Stomach (tissue), 4 donors: ENCODE data around the gene MYCN.

Source experiments
- CTCF ChIP-seq, 7 experiments: fragments of 450-650 bp in 4 of 7; fragments of 200-600 bp in 3 of 7; sonication (generic) in 3 of 7; IDR thresholded peaks; one replicate each; pipeline ENCODE4 v1.5.1; 2016 to 2019; ENCODE audit warnings: antibody characterized with exemption in 7 of 7, control low read depth in 2 of 7, mild to moderate bottlenecking in 1 of 7
- POLR2A ChIP-seq, 4 donors: fragments of 450-650 bp; IDR thresholded peaks; one replicate each; pipeline ENCODE4 v1.6.1; 2016; ENCODE audit warnings: antibody characterized with exemption in 4 of 4, control low read depth in 2 of 4, mild to moderate bottlenecking in 1 of 4, moderate library complexity in 1 of 4
- POLR2AphosphoS5 ChIP-seq, 3 donors: sonication (generic); formaldehyde crosslinking; IDR thresholded peaks; one replicate each; pipeline ENCODE4 v1.6.1; 2016; ENCODE audit warnings: antibody characterized with exemption in 3 of 3

- TF ChIP-seq POLR2AphosphoS5 (IDR thresholded peaks at IDR 0.05) (no peak), POLR2A (IDR thresholded peaks at IDR 0.05) (no peak), CTCF (IDR thresholded peaks at IDR 0.05) (no peak)
Measured at GRCh38 chr2:15923597-15923996, 16.8 kb upstream of the MYCN start.
